IPS-18a (cell line): Measurements from ENCODE around the gene FOXK2.
A peak's percentile ranks its signal among the peaks of the same experiment; 100 is the strongest.
"Not testable (repeated sequence)": the region's sequence is repeated elsewhere in the genome, so short reads cannot be mapped to it uniquely, and the experiment has no call there.

ENCODE experiments used
- H3K27ac ChIP-seq: one replicate; pipeline ENCODE4 v1.5.1; 2013; ENCODE audit warnings: low read length
- H3K27me3 ChIP-seq: one replicate; pipeline ENCODE4 v1.6.1; 2013; ENCODE audit warnings: mild to moderate bottlenecking, low read length; ENCODE audit not compliant: control insufficient read depth, insufficient read depth
- H3K36me3 ChIP-seq: one replicate; pipeline ENCODE4 v1.6.1; 2013; ENCODE audit warnings: low read depth, low read length; ENCODE audit not compliant: control insufficient read depth
- H3K4me1 ChIP-seq: one replicate; pipeline ENCODE4 v1.6.1; 2013; ENCODE audit warnings: low read depth, low read length; ENCODE audit not compliant: control insufficient read depth
- H3K4me3 ChIP-seq: one replicate; pipeline ENCODE4 v1.5.1; 2013; ENCODE audit warnings: low read length
- H3K9ac ChIP-seq: one replicate; pipeline ENCODE4 v1.6.1; 2013; ENCODE audit warnings: mild to moderate bottlenecking, low read length, moderate library complexity
- H3K9me3 ChIP-seq: one replicate; pipeline ENCODE4 v1.6.1; 2013; ENCODE audit warnings: low read depth, low read length; ENCODE audit not compliant: control insufficient read depth

FOXK2 gene

DNA sequence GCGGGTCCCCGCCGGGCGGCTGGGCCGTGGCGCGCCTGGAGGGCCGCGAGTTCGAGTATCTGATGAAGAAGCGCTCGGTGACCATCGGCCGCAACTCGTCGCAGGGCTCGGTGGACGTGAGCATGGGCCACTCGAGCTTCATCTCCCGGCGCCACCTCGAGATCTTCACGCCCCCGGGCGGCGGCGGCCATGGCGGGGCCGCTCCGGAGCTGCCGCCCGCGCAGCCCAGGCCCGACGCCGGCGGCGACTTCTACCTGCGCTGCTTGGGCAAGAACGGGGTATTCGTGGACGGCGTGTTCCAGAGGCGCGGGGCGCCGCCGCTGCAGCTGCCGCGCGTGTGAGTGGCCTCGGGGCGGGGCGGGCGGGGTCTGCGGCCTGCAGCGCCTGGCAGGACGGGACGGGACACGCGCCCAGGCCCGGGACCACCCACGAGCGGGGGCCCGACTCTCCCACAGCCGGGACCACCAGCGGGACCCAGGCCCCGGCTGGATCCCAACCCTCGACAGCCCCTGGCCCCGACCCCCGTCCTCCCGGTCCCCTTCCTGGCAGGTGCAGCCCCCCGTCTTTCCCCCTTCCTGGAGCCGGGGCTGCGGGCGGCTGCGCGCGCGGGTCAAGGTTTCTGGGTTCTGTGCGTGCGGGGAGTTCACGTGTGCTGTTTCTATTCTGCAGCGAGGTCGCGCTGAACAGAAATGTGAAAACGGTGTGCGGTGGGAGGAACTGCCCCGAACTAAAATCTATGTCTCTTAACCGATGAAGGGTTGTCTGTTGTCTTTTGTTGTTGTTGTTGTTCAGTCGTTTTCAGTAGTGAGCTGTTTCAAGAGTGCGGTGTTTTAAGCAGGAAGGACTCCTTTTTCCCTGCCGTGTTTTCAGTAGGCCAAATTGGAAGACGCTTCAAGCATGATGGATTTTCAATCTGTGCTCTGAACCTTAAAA is 705 bp downstream of the FOXK2 start:
- Histone ChIP-seq H3K4me3 (peak overlapping the region; percentile 74), H3K27me3 (no peaks in the 10 kb centered on the region), H3K9ac (peak overlapping the region; percentile 41), H3K36me3 (no peaks in the 10 kb centered on the region), H3K9me3 (no peaks in the 10 kb centered on the region), H3K4me1 (no peaks in the 10 kb centered on the region), H3K27ac (no peak overlapping the region)

DNA sequence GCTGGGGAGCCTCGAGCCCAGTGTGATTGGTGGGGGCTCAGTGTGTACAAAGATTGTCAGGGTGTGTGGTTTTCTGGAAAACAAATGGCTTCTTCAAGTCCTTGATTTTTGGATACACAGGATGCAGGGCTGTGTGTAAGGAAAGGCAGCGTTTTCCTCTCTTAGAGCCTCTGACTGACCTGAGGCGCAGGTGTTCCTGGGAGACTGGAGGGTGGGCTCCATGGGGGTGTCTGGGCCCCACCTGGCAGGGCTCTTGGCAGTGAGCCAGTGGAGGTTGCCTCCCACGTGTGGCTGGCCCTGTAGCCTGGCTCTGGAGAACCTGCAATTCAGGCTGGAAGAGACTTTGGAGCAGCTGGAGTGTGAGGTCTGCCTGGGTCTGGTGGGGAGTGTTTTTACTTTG is 5.0 kb downstream of the FOXK2 start:
- H3K9me3 ChIP-seq, result no peaks in the 10 kb centered on the region
- H3K9ac ChIP-seq, result no peak overlapping the region
- peaks cover 2% of the 10 kb centered on the region for H3K4me1 ChIP-seq
- H3K4me3 ChIP-seq, result no peak overlapping the region
- no peaks in the 10 kb centered on the region for H3K36me3 ChIP-seq
- no peaks in the 10 kb centered on the region for H3K27me3 ChIP-seq
- no peak overlapping the region for H3K27ac ChIP-seq

DNA sequence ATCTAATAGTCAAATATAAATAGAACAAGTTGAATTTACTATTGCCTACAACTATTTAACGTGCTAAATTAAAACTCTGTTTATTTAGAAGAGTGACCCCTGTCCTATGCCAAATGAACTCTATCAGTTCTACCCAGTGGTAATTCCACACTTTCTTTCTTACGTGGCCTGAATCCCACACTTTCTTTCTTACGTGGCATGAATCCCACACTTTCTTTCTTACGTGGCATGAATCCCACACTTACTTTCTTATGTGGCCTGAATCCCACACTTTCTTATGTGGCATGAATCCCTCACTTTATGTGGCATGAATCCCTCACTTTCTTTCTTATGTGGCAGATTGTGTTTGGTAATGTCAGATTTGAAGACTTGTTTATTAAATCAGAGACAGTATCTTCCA is 6.2 kb downstream of the FOXK2 start:
- no peaks in the 10 kb centered on the region for H3K36me3 ChIP-seq
- peaks cover 4% of the 10 kb centered on the region for H3K4me1 ChIP-seq
- no peaks in the 10 kb centered on the region for H3K27me3 ChIP-seq
- H3K9ac ChIP-seq, result no peak overlapping the region
- no peak overlapping the region for H3K4me3 ChIP-seq
- H3K27ac ChIP-seq, result no peak overlapping the region
- H3K9me3 ChIP-seq, result no peaks in the 10 kb centered on the region

DNA sequence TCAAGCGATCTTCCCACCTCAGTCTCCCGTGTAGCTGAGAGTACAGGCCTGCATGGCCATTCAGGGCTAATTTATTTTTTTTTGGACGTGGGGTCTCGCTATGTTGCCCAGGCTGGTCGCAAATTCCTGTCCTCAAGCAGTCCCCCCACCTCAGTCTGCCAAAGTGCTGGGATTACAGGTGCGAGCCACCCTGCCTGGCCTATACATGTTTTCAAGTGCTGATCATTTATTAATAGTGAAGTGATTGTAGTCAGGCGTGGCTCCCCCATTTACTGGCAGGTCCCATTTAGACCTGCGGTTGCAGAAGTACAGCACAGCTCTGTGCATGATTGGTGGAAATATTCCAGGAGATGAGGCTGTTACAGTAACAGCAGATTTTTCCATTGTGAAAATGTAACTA is 8.4 kb downstream of the FOXK2 start:
- no peak overlapping the region for H3K4me3 ChIP-seq
- H3K4me1 ChIP-seq, result peaks cover 4% of the 10 kb centered on the region
- H3K9me3 ChIP-seq, result no peaks in the 10 kb centered on the region
- H3K27ac ChIP-seq, result no peak overlapping the region
- no peaks in the 10 kb centered on the region for H3K36me3 ChIP-seq
- no peaks in the 10 kb centered on the region for H3K27me3 ChIP-seq
- H3K9ac ChIP-seq, result no peak overlapping the region

DNA sequence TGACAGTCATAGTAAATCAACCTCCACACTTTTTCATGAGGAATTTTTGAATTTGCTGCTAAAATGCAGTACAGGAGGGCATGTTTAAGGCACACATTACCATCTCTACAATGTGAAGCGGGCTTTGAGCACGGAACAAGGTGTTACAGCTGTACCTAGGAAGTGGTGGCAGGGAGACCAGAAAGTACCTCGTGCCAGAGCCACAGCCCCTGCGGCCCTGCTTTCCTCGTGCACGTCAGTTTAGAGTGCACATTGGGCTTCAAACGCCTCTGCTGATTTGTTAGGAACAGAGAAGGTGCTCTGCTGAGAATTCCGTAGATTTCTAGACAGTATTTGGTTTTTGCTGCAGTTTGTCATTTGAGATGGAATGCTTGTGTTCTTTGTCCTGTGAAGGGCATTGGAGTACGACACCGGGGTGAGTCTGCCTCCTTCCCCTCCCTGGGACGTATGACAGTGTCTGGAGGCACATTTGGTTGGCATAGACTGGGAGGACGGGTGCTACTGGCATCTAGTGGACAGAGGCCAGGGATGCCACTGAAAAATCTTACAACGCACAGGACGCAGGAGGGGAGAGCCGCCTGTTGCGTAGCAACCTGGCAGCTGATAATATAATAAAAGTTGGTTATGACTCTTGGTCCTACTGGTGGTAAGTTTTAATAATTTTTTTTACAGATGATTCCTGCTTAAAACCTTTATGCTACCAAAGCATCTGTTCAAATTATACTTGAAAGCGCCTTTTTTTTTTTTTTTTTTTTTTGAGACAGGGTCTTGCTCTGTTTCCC is 9.1 kb downstream of the FOXK2 start:
- H3K4me3 ChIP-seq, result no peak overlapping the region
- peaks cover 4% of the 10 kb centered on the region for H3K4me1 ChIP-seq

DNA sequence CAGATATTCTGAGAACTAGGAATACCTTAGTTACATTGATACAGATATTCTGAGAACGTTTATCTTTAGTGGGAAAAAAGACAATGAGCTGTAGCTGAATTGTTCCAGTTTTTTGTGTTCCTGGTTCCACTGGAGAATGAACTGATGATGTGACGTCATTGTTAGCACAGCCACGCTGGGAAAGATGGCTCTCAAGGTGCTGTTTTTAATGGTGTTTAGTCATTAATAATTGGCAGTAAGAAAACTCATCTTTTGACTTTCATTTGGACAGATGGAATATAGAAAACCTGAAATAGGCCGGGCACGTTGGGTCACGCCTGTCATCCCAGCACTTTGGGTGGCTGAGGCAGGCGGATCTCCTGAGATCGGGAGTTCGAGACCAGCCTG is 10.4 kb downstream of the FOXK2 start:
- Histone ChIP-seq H3K27me3 (no peaks in the 10 kb centered on the region), H3K36me3 (no peaks in the 10 kb centered on the region), H3K4me3 (no peak overlapping the region), H3K4me1 (peaks cover 4% of the 10 kb centered on the region), H3K9me3 (no peaks in the 10 kb centered on the region), H3K27ac (no peak overlapping the region), H3K9ac (no peak overlapping the region)

More for the DNA sequence above, 9.1 kb downstream of the FOXK2 start:
- no peak overlapping the region for H3K9ac ChIP-seq
- no peaks in the 10 kb centered on the region for H3K27me3 ChIP-seq
- H3K9me3 ChIP-seq, result no peaks in the 10 kb centered on the region
- no peak overlapping the region for H3K27ac ChIP-seq
- H3K36me3 ChIP-seq, result no peaks in the 10 kb centered on the region

DNA sequence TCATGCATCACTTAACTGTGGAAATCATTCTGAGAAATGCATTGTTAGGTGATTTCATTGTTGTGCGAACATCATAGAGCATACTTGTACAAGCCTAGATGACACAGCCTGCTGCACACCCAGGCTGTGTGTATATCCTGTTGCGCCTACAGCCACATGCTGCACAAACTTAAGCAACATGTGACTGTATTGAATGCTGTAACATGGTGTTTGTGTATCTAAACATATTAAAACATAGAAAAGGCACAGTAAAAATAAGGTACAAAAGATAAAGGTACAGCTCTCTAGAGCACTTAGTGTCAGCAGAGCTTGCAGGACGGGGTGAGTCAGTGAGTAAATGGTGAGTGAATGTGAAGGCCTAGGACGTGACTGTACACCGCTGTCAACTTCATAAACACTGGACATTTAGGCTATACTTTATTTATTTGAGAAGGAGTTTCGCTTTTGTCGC is 11.9 kb downstream of the FOXK2 start:
- Histone ChIP-seq H3K9me3 (no peaks in the 10 kb centered on the region), H3K9ac (no peak overlapping the region), H3K27ac (no peak overlapping the region), H3K27me3 (no peaks in the 10 kb centered on the region), H3K36me3 (no peaks in the 10 kb centered on the region), H3K4me3 (no peak overlapping the region), H3K4me1 (peaks cover 4% of the 10 kb centered on the region)

DNA sequence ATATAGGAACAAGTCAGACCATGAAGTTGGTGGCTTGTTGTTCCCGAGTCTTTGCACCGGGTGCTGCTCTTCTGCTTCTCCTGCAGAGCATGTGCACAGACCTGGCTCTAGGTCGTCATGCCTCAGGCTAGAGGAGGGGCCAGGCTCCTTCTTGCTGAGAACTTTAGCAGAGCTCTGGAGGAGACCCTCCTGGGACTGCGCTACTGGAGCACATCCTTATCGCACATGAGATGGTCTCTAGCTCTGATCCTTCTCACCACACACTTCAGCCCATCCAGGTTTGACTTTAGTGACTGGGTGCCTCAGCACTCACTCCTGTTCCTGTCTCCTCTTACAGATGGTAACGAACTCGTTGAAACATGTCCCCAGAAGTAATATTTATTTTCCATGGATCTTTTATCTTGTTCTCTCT is 14.9 kb downstream of the FOXK2 start:
- Histone ChIP-seq H3K4me3 (no peak overlapping the region), H3K27me3 (no peaks in the 10 kb centered on the region), H3K27ac (no peak overlapping the region), H3K9ac (no peak overlapping the region), H3K36me3 (no peaks in the 10 kb centered on the region), H3K4me1 (peaks cover 3% of the 10 kb centered on the region), H3K9me3 (no peaks in the 10 kb centered on the region)

DNA sequence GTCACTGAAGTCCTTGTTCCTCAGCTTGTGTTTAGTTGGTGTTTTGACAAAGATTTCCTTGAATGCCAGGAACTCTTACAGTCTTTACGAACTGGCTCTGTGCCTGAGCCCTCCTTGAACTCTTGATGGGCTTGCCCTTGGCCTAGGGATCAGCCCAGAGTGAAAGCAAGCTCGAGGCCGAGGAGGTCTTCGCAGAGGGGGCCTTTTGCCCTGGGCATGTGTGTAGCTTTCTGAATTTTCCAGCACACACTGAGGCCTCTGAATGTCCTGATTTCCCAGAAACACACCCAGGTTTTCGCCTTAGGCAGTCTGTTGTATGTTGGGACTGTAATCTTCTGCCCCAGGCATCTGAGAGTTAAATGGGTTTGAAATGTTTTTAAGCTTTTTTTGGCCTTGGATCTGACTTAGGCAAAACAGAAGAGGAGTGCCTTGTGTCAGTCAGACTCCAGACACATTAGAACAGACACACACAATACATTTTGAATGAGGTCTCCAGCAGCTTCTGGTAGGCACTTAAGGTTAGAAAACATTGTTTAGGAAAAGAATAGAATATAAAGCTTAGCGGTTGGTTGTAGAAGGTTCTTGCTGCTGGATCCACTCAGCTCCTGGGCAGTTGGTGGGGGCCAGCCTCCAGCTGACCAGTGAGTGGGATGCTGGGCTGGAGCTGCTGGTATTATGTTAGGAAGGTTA is 17.1 kb downstream of the FOXK2 start:
- Histone ChIP-seq H3K27me3 (no peaks in the 10 kb centered on the region), H3K4me1 (peaks cover 3% of the 10 kb centered on the region), H3K27ac (no peak overlapping the region), H3K36me3 (no peaks in the 10 kb centered on the region), H3K9ac (no peak overlapping the region), H3K9me3 (no peaks in the 10 kb centered on the region), H3K4me3 (no peak overlapping the region)

DNA sequence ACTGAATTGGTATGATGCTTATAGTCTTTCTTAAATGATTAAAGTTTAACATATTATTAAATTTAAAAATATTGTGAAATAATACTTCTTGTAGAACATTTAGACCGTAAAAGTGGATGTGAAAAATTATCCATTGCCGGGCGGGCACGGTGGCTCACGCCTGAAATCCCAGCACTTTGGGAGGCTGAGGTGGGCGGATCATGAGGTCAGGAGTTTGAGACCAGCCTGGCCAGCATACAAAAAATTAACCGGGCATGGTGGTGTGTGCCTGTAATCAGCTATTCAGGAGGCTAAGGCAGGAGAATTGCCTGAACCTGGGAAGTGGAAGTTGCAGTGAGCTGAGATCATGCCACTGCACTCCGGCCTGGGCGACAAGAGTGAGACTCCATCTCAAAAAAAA is 17.7 kb downstream of the FOXK2 start:
- not testable (repeated sequence) for H3K9me3 ChIP-seq, H3K27ac ChIP-seq, H3K4me1 ChIP-seq, H3K9ac ChIP-seq, H3K27me3 ChIP-seq, H3K36me3 ChIP-seq, H3K4me3 ChIP-seq

DNA sequence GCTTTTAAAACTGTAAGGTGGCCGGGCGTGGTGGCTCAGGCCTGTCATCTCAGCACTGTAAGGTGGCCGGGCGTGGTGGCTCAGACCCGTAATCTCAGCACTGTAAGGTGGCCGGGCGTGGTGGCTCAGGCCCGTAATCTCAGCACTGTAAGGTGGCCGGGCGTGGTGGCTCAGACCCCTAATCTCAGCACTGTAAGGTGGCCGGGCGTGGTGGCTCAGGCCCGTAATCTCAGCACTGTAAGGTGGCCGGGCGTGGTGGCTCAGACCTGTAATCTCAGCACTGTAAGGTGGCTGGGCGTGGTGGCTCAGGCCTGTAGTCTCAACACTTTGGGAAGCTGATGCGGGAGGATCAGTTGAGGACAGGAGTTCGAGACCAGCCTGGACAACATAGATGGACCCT is 19.5 kb downstream of the FOXK2 start:
- not testable (repeated sequence) for H3K9ac ChIP-seq, H3K27ac ChIP-seq, H3K4me3 ChIP-seq, H3K27me3 ChIP-seq, H3K9me3 ChIP-seq, H3K4me1 ChIP-seq, H3K36me3 ChIP-seq
